ENCODE measurements around the gene PLA2G6. TPM values are rescaled to one million over a fixed set of nuclear protein-coding genes. Genes with fewer than 3 reads are reported as not detected.
A peak's percentile ranks its signal among the peaks of the same experiment; 100 is the strongest.

PLA2G6 gene
- total and polyA plus RNA-seq, 2 of the 13 experiments (the other 11 are each of a cell fraction or from before 2014, with no cell fraction given) = 4.8 to 11.5 TPM

GRCh38 chr22:38177926-38178604, 3.6 kb downstream of the PLA2G6 start (continued):
- TF ChIP-seq ZBTB37 (CRISPR knock-in tag; IDR thresholded peaks at IDR 0.05) (peak; percentile 65; the same call in 1 of the 2 replicates), CCDC6 (CRISPR knock-in tag; IDR thresholded peaks at IDR 0.05) (no peak), ZBTB42 (CRISPR knock-in tag; IDR thresholded peaks at IDR 0.05) (no peak), SETDB1 (CRISPR knock-in tag; IDR thresholded peaks at IDR 0.05; ENCODE audit: borderline replicate concordance) (no peak), ELK4 (CRISPR knock-in tag; IDR thresholded peaks at IDR 0.05; ENCODE audit: borderline replicate concordance) (no peak), PREB (CRISPR knock-in tag; IDR thresholded peaks at IDR 0.05) (no peak), NR0B2 (CRISPR knock-in tag; IDR thresholded peaks at IDR 0.05) (no peak), NR2F6 (IDR thresholded peaks at IDR 0.05) (peak; percentile 39; the same call in 1 of the 2 replicates), NR2F6 (CRISPR knock-in tag; IDR thresholded peaks at IDR 0.05) (peak; percentile 65; the same call in 1 of the 2 replicates), ZNF883 (CRISPR knock-in tag; IDR thresholded peaks at IDR 0.05; ENCODE audit: not compliant biosample characterization) (no peak), SAFB2 (CRISPR knock-in tag; IDR thresholded peaks at IDR 0.05; ENCODE audit: borderline replicate concordance, low read depth) (no peak), KLF9 (CRISPR knock-in tag; IDR thresholded peaks at IDR 0.05; ENCODE audit: low read depth) (no peak), ZNF607 (CRISPR knock-in tag; IDR thresholded peaks at IDR 0.05; ENCODE audit: borderline replicate concordance) (no peak), MATR3 (CRISPR knock-in tag; IDR thresholded peaks at IDR 0.05) (no peak), E2F5 (CRISPR knock-in tag; conservative IDR thresholded peaks at IDR 0.05) (no peak), GRHL1 (CRISPR knock-in tag; conservative IDR thresholded peaks at IDR 0.05) (no peak), ZNF703 (CRISPR knock-in tag; IDR thresholded peaks at IDR 0.05; ENCODE audit: borderline replicate concordance) (no peak), ERF (CRISPR knock-in tag; IDR thresholded peaks at IDR 0.05) (peak; percentile 65; the same call in 1 of the 2 replicates), ZKSCAN1 (IDR thresholded peaks at IDR 0.05; ENCODE audit: low read length) (no peak), HOMEZ (CRISPR knock-in tag; IDR thresholded peaks at IDR 0.05; ENCODE audit: low read depth) (0 out of 2 replicates have a peak, but pooled peaks have one; percentile 35), HDAC1 (CRISPR knock-in tag; IDR thresholded peaks at IDR 0.05) (peak; percentile 91), KLF6 (CRISPR knock-in tag; IDR thresholded peaks at IDR 0.05) (0 out of 2 replicates have a peak, but pooled peaks have one; percentile 41)
